Kidney epithelial cell (primary cell): ENCODE results near the gene DDX5. TPM values are rescaled to one million over a fixed set of nuclear protein-coding genes. Genes with fewer than 3 reads are reported as not detected.

Source experiments
- DNase-seq: peaks from one replicate; pipeline ENCODE4 v3.0.0-alpha.2; 2010; ENCODE audit warnings: low read depth
- H3K27me3 ChIP-seq: 2 replicates; pipeline ENCODE4 v1.6.0; 2011; ENCODE audit warnings: low read length; ENCODE audit not compliant: control insufficient read depth, insufficient read depth
- H3K36me3 ChIP-seq: 2 replicates; pipeline ENCODE4 v1.5.1; 2011; ENCODE audit warnings: low read length; ENCODE audit not compliant: control insufficient read depth, insufficient read depth
- H3K4me3 ChIP-seq: 2 replicates; pipeline ENCODE4 v1.5.1; 2011; ENCODE audit warnings: low read depth, mild to moderate bottlenecking, control low read depth, low read length
- total RNA-seq: library from RNA; depleted of rRNA; stranded (reverse); fragments of >200 nt; gene quantifications from 2 replicates; pipeline ENCODE4 v1.2.3, GENCODE V29; 2015
- TF ChIP-seq, protein P1 (sequence below): IDR thresholded peaks from 2 replicates; pipeline ENCODE4 v1.5.1; 2011; ENCODE audit warnings: mild to moderate bottlenecking, moderate library complexity, low read length, control low read depth, inconsistent platforms; ENCODE audit not compliant: insufficient read depth, poor library complexity, severe bottlenecking

Gene DDX5
- total RNA-seq, 1 donor from 2014 or later = 1,044 TPM

DNA sequence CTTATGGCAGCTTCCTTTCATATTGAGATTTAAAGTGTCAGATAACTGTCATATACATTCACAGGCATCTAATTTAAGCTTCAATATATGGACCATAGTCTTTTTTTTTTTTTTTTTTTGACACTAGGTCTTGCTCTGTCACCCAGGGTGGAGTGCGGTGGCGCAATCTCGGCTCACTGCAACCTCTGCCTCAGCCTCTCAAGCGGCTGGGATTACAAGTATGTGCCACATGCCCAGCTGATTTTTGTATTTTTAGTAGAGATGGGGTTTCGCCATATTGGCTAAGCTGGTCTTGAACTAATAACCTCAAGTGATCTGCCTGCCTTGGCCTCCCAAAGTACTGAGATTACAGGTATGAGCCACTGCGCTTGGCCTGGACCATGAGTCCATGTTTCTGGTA lies 14.3 kb upstream of the DDX5 start:
- Histone ChIP-seq H3K27me3 (no peaks in the 10 kb centered on the region), H3K36me3 (peaks cover 2% of the 10 kb centered on the region), H3K4me3 (no peak overlapping the region)
- TF ChIP-seq, protein P1, sequence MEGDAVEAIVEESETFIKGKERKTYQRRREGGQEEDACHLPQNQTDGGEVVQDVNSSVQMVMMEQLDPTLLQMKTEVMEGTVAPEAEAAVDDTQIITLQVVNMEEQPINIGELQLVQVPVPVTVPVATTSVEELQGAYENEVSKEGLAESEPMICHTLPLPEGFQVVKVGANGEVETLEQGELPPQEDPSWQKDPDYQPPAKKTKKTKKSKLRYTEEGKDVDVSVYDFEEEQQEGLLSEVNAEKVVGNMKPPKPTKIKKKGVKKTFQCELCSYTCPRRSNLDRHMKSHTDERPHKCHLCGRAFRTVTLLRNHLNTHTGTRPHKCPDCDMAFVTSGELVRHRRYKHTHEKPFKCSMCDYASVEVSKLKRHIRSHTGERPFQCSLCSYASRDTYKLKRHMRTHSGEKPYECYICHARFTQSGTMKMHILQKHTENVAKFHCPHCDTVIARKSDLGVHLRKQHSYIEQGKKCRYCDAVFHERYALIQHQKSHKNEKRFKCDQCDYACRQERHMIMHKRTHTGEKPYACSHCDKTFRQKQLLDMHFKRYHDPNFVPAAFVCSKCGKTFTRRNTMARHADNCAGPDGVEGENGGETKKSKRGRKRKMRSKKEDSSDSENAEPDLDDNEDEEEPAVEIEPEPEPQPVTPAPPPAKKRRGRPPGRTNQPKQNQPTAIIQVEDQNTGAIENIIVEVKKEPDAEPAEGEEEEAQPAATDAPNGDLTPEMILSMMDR = no peak
- no peak for DNase-seq

DNA sequence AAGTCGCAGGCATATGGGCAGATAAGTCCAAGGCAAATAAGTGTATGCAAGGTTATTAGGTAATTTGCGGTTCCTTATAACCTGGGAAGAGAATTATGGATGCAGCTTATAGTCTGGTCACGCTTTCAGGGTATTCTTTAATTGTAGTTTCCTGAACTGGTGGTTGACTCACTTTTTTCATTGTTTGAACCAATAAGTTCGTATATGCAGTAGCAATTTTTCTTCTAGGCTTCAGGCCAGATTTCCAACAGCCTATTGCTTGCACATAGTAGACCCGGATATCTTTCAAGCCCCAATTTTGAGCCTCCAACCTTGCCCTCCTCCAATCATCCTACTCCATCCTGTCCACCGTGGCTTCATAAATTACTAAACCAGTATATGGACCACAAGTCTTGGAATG lies 13.5 kb upstream of the DDX5 start:
- H3K36me3 ChIP-seq = peaks cover 2% of the 10 kb centered on the region
- H3K27me3 ChIP-seq = no peaks in the 10 kb centered on the region
- H3K4me3 ChIP-seq = no peak overlapping the region
- TF ChIP-seq, protein P1 = no peak
- DNase-seq = no peak

DNA sequence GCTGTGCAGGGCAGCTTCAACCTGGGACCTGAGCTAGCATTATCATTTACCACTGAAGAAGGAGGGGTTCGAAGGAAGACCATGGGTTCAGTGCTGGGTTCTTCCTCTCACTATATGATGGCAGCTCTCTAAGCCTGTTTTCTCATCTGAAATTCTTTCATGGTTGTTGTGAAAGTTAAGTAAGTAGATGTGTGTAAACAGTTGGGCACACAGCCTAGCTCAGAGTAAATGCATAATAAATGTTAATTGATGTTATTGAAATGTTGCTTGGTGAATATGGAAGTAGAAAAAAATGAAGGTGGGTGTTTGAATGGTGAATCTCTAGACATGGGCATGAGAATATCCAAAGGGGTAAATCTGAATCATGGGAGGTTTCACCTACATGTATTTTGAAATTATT lies 9.7 kb upstream of the DDX5 start:
- Histone ChIP-seq H3K27me3 (no peaks in the 10 kb centered on the region), H3K4me3 (no peak overlapping the region), H3K36me3 (peaks cover 2% of the 10 kb centered on the region)
- DNase-seq = no peak
- TF ChIP-seq, protein P1 = no peak

DNA sequence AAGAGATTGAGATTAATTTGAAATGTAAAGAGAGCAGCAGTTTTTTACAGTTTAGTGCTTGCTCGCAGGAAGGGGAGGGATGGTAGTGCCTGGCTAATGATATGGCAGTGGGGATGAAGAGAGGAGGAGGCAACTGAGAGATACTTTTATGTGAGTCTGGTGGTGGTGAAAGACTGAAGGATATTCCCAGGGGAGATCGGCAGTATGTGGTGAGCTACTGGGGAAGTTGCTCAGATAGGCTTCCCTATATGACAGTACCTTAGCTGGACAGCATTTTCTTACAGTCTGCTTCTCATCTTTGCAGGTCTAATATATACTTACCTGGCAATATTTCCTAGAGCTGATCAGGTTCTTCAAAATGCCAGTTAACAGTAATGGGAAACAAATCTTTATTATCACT lies 9.3 kb upstream of the DDX5 start:
- TF ChIP-seq, protein P1 = no peak
- H3K4me3 ChIP-seq = no peak overlapping the region
- H3K36me3 ChIP-seq = peaks cover 2% of the 10 kb centered on the region
- DNase-seq = no peak
- H3K27me3 ChIP-seq = no peaks in the 10 kb centered on the region

DNA sequence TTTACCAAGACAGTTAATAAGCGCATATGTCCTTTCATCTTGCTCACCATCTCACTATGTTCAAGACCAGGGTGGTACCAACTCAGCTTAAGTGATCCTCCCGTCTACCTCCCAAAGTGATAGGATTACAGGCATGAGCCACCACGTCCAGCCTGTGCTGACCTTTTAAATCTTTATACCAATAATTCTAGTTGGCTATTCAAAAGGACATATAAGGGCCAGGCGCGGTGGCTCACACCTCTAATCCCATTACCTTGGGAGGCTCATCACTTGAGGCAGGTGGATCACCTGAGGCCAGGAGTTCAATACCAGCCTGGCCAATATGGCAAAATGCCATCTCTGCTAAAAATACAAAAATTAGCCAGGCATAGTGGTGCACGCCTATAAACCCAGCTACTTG lies 3.1 kb upstream of the DDX5 start:
- Histone ChIP-seq H3K36me3 (no peaks in the 10 kb centered on the region), H3K27me3 (no peaks in the 10 kb centered on the region), H3K4me3 (no peak overlapping the region)
- DNase-seq = no peak
- TF ChIP-seq, protein P1 = no peak

DNA sequence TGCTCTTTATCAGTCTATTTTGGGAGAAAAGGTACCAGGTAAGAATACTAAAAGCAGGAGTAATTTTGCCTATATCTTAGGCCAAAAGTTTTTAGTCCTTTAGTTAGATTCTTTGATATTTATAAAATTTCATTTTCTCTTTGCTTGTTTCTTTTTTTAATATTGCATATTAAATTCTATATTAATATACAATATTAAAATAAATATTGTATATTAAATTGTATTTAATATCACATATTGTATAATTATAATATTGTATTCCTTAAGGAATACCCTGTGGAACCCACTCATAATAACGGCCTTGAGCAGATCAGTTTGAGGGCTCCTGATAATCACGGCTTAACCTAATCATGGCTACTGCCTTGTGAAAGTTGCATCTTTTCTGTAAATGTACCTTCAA lies 2.6 kb upstream of the DDX5 start:
- TF ChIP-seq, protein P1 = no peak
- no peaks in the 10 kb centered on the region for H3K27me3 ChIP-seq
- no peaks in the 10 kb centered on the region for H3K36me3 ChIP-seq
- H3K4me3 ChIP-seq = no peak overlapping the region
- no peak for DNase-seq
